Choroid plexus epithelial cell (primary cell): ENCODE measurements around the gene GNL1.
"Not testable (repeated sequence)": the region's sequence is repeated elsewhere in the genome, so short reads cannot be mapped to it uniquely, and the experiment has no call there.

Experiments
- DNase-seq: peaks from one replicate; pipeline ENCODE4 v3.0.0-alpha.2; 2010; ENCODE audit warnings: low read depth
- H3K4me3 ChIP-seq: 2 replicates; pipeline ENCODE4 v1.5.1; 2011; ENCODE audit warnings: low read depth, mild to moderate bottlenecking, control low read depth, low read length, moderate library complexity
- CTCF ChIP-seq: conservative IDR thresholded peaks from 2 replicates; pipeline ENCODE4 v1.5.1; 2011; ENCODE audit warnings: low read depth, mild to moderate bottlenecking, control low read depth, inconsistent platforms, low read length, moderate library complexity

The GNL1 gene

DNA sequence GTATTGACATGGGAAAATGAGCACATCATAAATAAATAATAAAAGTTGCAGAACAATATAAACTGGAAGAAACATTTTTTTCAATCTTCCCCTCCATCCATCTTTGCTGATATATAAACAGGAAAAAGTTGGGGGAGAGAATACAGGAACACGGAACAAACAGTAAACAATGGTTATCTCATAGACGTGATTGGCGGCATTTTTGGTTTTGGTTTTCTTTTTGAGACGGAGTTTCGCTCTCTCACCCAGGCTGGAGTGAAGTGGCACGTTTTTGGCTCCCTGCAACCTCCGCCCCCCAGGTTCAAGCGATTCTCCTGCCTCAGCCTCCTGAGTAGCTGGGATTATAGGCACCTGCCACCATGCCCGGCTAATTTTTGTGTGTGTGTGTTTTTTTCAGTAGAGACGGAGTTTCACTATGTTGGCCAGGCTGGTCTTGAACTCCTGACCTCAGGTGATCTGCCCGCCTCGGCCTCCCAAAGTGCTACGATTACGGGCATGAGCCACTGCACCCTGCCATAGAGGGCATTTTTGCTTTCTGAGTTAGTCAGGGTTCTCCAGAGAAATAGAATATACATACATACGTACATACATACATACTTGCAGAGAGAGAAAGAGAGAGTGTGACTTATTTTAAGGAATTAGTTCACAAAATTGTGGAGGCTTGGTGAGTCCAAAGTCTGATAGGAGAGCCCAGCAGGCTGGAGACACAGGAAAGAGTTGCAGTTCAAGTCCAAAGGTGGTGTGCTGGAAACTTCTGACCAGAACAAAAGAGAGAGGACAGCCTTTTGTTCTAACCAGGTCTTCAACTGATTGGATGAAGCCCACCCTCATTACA, 22.6 kb downstream of the GNL1 start:
- TF ChIP-seq CTCF: no peak
- H3K4me3 ChIP-seq: no peak overlapping the region
- DNase-seq: no peak

- H3K4me3 ChIP-seq: no peak overlapping the region
- no peak for TF ChIP-seq CTCF
- DNase-seq: no peak
Measured at GRCh38 chr6:30530014-30530413, 26.3 kb downstream of the GNL1 start.

GRCh38 chr6:30529349-30529875, 26.9 kb downstream of the GNL1 start:
- H3K4me3 ChIP-seq, DNase-seq: not testable (repeated sequence)

DNA sequence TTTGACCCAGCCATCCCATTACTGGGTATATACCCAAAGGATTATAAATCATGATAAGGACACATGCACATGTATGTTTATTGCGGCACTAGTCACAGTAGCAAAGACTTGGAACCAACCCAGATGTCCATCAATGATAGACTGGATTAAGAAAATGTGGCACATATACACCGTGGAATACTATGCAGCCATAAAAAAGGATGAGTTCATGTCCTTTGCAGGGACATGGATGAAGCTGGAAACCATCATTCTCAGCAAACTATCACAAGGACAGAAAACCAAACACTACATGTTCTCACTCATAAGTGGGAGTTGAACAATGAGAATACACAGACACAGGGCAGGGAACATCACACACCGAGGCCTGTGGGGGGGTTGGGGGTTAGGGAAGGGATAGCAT, 29.8 kb downstream of the GNL1 start:
- DNase-seq, H3K4me3 ChIP-seq: not testable (repeated sequence)

DNA sequence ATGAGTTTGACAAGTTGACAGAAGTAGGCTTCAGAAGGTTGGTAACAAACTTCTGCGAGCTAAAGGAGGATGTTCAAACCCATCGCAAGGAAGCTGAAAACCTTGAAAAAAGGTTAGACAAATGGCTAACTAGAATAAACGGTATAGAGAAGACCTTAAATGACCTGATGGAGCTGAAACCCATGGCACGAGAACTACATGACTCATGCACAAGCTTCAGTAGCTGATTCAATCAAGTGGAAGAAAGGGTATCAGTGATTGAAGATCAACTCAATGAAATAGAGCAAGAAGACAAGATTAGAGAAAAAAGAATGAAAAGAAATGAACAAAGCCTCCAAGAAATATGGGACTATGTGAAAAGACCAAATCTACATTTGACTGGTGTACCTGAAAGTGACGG, 34.3 kb downstream of the GNL1 start:
- not testable (repeated sequence) for DNase-seq, H3K4me3 ChIP-seq

- not testable (repeated sequence) for H3K4me3 ChIP-seq
- peak; percentile 30 for DNase-seq
Measured at GRCh38 chr6:30521082-30521481, 35.2 kb downstream of the GNL1 start.

- TF ChIP-seq CTCF: no peak
- H3K4me3 ChIP-seq: no peak overlapping the region
- DNase-seq: no peak
Measured at GRCh38 chr6:30520522-30520921, 35.8 kb downstream of the GNL1 start.

DNA sequence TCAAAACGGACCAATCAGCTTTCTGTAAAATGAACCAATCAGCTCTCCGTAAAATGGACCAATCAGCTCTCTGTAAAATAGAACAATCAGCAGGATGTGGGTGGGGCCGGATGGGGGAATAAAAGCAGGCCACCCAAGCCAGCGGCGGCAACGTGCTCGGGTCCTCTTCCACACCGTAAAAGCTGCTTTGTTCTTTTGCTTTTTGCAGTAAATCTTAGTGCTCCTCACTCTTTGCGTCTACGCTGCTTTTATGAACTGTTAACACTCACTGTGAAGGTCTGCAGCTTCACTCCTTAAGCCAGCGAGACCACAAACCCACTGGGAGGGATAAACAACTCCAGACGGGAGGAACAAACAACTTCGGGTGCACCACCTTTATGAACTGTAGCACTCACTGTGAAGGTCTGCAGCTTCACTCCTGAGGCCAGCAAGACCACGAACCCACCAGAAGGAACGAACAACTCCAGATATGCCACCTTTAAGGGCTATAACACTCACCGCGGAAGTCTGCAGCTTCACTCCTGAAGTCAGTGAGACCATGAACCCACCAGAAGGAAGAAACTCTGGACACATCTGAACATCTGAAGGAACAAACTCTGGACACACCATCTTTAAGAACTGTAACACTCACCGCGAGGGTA, 37.7 kb downstream of the GNL1 start:
- DNase-seq, H3K4me3 ChIP-seq: not testable (repeated sequence)

DNA sequence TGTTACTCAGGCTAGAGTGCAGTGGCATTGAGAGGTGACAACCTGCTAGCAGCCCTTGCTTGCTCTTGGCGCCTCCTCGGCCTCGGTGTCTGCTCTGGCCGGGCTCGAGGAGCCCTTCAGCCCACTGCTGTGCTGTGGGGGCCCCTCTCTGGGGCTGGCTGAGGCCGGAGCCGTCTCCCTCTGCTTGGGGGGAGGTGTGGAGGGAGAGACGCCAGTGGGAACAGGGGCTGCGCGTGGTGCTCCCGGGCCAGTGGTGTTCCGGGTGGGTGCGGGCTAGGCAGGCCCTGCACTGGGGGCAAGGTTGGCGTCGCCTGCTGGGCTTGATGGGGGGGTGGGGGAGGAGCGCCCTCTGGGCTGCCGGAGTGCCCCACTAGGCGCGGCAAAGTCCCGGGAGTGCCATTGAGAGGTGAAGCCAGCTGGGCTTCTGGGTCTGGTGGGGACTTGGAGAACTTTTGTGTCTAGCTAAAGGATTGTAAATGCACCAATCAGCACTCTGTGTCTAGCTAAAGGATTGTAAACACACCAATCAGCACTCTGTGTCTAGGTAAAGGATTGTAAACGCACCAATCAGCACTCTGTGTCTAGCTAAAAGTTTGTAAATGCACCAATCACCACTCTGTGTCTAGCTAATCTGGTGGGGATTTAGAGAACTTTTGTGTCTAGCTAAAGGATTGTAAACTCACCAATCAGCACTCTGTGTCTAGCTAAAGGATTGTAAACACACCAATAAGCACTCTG, 38.4 kb downstream of the GNL1 start:
- DNase-seq, H3K4me3 ChIP-seq: not testable (repeated sequence)

DNA sequence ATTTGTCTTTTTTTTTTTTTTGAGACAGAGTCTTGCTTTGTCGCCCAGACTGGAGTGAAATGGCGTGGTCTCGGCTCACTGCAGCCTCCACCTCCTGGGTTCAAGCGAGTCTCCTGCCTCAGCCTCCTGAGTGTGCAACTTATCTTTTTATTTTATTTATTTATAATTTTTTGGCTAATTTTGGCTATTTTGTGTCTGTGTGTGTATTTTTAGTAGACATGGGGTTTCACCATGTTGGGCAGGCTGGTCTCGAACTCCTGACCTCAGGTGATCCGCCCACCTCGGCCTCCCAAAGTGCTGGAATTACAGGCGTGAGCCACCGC, 39.6 kb downstream of the GNL1 start:
- DNase-seq: not testable (repeated sequence)
- peak overlapping the region; percentile 50 for H3K4me3 ChIP-seq
